AML-193 (cell line): ENCODE results near the gene MED26.
"Not testable (repeated sequence)": the region's sequence is repeated elsewhere in the genome, so short reads cannot be mapped to it uniquely, and the experiment has no call there.

ENCODE experiments used
- DNase-seq, 2 experiments: peaks; one replicate each; lab custom pipeline; 2025; lab: John Stamatoyannopoulos, UW

Gene MED26

GRCh38 chr19:16572332-16573211, 55.4 kb downstream of the MED26 start, which contains the start of gene SLC35E1:
Gene SLC35E1 (minus strand): TSS chr19:16572415. CDS start chr19:16572364, 51 bp downstream.
- peak; percentile 91 for DNase-seq

DNA sequence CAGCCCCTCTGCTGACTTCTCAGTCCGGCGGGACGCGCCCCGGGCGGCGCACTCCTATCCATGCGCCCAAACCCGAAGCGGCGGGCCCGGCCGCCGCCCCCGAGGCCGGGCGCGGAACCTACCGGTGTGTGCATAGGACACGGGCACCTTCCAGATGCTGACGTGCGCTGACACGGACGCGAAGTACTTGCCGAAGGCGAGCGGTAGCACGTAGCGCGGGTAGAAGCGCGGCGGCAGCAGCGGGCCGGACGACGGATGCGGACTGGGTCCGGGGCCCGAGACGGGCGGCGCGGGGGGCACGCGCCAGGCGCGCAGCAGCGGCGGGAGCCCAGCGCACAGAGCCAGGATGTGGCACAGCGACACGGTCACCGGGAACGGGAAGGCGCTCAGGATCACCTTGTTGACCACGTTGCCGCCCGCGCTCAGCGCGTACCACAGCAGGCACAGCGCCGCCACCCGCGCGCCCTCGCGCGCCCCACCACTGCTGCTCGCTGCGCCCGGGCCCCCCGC, 56.1 kb downstream of the MED26 start:
- no peak for DNase-seq

DNA sequence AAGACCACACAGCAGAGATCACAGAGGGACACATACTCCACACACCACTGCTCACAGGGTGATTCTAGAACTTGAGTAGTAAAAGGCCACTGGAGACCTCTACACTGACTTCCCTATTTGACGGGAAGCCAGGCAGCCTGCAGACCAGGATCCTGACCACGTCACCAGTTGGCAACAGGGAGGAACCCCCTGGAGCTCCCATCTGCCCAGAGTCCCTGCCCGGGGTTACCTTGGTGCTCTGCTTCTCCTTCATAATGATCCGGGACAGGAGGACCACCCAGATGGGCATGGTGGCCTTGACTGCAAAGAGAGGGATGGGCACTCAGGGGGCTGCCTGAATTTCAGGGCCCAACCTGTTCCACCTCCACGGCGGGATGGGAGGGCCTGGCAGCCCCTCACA, 56.7 kb downstream of the MED26 start:
- peak; percentile 53 to 66 for DNase-seq

DNA sequence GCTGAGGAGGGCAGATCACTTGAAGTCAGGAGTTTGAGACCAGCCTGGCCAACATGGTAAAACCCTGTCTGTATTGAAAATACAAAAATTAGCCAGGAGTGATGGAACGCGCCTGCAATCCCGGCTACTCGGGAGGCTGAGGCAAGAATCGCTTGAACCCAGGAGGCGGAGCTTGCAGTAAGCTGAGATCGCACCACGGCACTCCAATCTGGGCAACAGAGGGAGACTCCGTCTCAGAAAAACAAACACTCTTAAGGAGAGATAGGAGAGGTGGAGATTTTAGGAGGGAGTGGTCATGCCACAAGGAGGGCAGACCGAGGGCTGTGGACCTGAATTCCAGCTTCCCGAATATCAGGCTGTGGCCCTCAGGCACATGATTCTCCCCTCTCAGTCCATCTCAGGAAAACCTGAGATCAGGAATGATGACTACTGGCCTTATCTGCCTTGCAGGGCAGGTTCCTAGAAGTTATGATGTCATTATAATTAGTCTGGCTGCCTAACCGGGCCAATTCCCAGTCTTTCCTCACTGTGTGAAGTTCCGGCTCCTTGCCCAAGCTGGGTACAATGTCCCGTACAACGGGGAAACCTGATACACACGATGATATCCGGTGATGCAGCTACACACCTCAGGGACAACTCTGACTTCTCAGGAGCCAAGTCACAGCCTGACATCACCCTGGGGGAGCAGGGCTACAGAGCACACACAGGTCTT, 58.2 kb downstream of the MED26 start:
- DNase-seq, result no peak

GRCh38 chr19:16566702-16567101, 61.3 kb downstream of the MED26 start:
- no peak for DNase-seq

DNA sequence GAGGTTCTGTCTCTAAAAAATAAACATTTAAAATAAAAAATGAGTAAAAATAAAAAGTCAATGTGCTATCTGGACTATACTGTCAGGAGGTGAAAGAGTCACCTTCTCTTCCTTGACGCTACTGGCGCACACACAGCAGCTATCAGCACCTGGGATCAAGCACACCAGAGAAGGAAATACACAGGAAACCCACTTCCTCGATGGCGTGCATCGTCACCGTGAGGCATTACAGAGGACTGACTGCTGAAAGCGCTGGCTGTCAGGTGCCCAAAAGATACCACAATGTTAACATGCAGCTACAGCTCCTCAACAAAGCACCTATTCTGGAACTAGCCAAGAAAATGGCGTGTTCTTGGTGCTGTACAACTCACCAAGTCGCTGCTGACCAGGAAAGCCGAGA, 61.8 kb downstream of the MED26 start:
- DNase-seq, result no peak

DNA sequence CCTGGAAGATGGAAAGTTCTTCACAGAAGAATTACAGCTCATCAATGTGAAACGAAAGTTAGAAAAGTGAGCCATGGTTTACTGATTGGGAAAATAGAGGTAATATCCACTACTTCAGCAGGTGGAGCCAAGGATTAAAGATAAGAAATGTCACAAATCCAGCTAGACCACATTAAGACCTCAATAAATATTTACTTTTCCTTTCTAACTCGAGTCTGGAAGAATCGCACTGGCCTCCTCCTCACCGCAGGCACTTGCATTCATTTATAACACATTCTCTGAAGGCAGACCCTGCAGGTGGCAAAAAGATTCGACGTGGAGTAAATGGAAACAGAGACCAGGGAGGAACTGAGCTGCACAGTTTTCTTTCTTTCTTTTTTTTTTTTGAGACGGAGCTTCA, 63.2 kb downstream of the MED26 start:
- no peak for DNase-seq

- no peak for DNase-seq
These were observed 65.4 kb downstream of the MED26 start for GRCh38 chr19:16562608-16563025.

DNA sequence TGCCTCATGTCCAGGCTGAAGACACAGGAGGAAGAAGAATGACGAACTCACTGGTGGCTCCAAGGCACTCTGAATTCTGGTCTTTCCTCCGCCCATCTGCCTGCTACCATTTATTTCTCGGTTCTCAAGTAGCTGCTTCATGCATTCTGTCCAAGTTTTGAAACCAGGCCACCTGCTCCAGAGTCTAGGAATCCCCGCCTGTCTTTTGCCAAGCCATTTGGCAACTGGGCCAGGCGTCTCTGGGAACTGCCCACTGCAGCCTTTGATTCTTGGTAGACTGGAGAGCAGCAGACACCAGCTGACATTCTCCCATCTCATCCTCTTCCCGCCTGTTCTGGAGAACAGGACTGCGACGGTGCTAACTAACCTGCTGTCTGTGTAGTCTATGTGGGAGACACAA, 66.6 kb downstream of the MED26 start:
- no peak for DNase-seq

DNA sequence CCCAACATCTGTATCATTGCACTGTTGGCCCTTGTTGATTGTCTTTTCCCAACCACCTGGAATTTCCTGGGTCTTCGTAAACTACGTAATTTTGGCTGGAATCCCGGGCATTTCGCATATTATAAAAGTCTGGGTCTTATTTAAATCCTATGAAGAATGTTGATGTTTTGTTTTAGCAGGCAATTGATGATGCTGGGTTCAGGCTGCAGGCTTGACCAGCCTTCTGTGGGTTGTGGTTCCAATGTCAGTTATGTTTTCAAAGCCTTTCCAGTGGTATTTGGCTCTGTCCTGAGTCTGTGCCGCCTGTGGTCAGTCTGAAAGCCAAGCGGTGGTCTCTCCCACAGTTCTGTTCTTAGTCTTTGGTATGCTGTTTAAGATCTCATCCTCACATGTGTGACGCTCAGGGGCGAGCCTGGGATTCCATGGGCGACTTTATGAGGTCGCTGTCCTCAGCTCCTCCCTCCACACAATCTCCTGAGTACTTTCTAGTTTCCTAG, 68.2 kb downstream of the MED26 start:
- no peak for DNase-seq

DNA sequence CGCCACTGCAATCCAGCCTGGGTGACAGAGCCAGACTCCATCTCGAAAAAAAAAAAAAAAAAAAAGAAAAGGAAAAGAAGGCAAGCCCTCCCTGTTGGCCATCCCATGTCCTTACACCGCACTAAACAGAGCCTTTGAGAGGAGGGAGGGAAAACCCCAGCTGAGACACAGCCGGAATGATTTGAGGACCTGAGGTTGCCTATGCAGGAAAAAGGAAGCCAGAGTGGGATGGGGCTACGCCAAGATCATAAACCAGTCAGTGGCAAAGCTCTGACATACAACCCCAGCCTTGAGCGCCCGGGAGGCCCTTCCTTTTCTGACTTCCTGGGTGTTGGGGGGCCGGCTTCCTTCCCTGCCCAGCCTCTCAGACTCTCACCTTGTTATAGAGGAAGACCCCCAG, 73.2 kb downstream of the MED26 start:
- no peak for DNase-seq

DNA sequence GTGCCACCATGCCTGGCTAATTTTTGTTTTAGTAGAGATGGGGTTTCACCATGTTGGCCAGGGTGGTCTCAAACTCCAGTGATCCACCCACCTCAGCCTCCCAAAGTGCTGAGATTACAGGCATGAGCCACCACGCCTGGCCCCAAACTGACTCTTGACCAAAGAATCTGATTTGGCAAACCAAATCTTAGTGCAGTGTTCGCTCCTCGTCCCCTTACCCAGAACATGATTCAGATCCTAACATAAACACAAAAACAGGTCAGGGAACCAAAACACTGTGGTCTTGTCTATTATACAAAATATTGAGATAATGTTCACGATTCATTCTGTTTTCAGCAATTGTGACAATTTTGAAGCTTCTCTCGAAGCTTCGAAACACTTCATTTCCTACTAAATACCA, 76.1 kb downstream of the MED26 start:
- DNase-seq, result not testable (repeated sequence)

- DNase-seq, result no peak
These were observed 79.0 kb downstream of the MED26 start for GRCh38 chr19:16548956-16549355.

DNA sequence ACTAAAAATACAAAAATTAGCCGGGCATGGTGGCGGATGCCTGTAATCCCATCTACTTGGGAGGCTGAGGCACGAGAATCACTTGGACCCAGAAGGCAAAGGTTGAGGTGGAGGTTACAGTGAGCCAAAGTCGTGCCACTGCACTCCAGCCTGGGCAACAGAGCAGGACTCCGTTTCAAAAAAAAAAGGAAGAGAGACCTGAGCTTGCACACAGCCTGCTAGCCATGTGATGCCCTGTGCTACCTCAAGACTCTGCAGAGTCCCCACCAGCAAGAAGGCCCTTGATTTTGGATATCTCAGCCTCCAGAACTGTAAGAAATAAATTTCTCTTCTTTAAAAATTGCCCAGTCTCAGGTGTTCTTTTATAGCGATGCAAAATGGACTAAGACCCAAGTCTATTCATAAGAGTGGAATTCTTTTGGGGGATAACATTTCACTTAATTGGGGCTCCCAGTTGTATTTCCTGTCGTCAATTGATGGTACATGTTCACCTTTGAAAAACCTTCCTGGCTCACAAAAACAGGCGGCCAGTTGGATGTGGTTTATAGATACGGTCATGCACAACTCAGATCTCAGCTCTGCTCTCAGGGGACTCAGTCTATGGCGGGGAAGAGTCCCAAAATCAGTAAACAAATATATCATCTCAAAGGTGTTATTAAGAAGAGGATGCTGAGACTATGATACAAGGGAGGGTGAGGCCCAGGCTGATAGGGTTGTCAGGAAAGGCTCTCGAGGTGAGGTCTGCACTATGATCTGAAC, 83.4 kb downstream of the MED26 start:
- no peak for DNase-seq

DNA sequence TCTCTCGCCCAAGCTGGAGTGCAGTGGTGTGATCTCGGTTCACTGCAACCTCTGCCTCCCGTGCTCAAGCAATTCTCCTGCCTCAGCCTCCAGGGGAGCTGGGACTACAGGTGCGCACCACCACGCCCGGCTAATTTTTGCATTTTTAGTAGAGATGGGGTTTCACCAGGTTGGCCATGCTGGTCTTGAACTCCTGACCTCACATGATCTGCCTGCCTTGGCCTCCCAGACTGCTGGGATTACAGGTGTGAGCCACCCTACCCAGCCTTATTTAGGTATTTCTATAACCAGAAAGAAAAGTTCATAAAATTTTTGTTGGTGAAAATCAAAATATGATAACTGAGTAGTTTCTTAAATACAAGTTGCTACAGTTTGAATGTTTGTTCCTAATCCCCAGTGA, 84.3 kb downstream of the MED26 start:
- DNase-seq, result not testable (repeated sequence)

DNA sequence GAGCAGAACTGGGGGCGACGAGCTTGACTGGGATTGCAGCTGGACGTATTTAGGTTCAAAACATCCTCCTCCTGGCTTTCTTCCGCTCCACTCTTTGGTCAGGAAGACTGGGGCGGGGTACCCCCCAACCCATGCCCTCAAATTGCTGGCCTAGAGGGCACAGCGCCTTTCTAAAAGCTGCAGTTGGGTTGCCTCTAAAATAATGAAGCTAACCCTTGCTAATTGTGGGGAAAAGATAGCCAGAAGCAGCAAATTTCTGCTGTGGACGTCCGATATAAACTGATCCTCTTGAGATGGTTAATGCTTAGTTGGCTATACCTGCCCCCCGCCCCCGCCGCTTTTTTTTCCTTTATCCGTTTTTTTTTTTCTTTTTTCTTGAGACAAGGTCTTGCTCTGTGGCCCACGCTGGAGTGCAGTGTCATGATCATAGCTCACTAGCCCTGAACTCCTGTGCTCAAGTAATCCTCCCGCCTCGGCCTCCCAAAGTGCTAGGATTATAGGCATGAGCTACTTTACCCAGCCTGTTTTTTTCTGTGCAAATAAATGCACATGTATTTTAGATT, 85.0 kb downstream of the MED26 start:
- DNase-seq, result peak in 1 of 2 experiments; percentile 17

- peak; percentile 85 to 90 for DNase-seq
These were observed 85.7 kb downstream of the MED26 start, which contains the start of gene CHERP for GRCh38 chr19:16542045-16542909. Gene CHERP (minus strand): TSS chr19:16542437. CDS start chr19:16542378, 59 bp downstream.

DNA sequence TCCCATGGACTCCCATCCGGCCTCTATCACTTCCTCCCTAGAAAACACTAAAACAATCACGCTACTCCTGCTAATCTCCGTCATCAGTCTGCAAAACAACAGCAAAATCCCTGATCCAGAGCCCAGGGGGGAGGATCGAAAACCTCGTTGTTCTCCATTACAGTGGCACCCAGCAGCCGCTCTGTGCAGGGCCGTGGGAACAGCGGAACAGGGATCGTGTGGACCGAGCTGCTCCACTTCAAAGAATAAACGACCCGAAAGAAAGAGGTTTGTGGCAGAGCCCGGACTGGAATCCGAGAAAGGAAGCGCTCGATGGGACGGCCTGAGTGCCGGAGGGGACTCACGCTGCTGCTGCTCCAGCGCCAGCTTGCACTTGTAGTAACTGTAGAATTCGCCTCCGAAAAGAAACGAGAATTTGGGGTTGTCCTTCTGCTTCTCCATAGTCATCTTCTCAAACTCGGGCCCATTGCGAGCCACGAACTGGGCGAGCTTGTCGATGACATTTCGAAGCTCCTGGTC, 86.4 kb downstream of the MED26 start:
- no peak for DNase-seq

DNA sequence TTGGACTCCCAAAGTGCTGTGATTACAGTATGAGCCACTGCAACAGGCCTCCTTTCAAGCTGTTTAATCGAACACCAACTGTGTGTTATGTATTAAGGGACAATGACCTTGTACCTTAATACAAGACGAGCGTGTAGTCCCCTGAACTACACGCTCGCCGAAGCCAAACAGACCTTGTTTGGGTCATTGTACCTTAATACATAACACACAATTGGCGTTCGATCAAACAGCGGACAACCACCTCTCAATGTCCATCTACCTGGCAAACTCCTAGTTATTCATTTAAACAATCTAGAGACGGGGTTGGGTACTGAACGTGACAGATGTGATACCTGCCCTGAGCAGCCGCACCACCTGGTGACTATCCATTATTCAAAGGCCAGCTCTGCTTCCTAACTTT, 87.1 kb downstream of the MED26 start:
- DNase-seq, result no peak

DNA sequence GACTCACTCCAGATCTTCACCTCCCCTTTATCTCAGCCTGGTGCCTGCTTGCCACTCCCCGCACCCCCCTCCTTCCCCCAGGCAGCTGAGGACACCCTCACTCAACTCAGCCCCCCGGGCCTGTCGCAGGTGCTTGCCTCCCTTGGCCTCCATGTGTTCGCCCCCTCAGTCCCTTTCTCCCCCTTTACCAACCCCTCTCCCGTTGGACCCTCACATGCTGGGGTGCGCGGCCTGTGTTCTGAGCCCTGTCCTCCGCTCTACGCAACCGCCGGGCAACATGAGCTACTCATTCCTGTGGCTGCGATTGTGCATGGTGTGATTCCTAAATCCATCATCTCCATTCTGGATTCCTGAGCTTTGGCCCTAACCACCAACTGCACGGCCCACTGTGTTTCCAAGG, 90.9 kb downstream of the MED26 start:
- DNase-seq, result no peak
